Measurements from ENCODE around the gene PEAK1. TPM values are rescaled to one million over a fixed set of nuclear protein-coding genes. Genes with fewer than 3 reads are reported as not detected.
A peak's percentile ranks its signal among the peaks of the same experiment; 100 is the strongest.

The PEAK1 gene
- total and polyA plus RNA-seq, 5 experiments from 2014 or later, result 1.0 to 23.0 (median 2.8) TPM

DNA sequence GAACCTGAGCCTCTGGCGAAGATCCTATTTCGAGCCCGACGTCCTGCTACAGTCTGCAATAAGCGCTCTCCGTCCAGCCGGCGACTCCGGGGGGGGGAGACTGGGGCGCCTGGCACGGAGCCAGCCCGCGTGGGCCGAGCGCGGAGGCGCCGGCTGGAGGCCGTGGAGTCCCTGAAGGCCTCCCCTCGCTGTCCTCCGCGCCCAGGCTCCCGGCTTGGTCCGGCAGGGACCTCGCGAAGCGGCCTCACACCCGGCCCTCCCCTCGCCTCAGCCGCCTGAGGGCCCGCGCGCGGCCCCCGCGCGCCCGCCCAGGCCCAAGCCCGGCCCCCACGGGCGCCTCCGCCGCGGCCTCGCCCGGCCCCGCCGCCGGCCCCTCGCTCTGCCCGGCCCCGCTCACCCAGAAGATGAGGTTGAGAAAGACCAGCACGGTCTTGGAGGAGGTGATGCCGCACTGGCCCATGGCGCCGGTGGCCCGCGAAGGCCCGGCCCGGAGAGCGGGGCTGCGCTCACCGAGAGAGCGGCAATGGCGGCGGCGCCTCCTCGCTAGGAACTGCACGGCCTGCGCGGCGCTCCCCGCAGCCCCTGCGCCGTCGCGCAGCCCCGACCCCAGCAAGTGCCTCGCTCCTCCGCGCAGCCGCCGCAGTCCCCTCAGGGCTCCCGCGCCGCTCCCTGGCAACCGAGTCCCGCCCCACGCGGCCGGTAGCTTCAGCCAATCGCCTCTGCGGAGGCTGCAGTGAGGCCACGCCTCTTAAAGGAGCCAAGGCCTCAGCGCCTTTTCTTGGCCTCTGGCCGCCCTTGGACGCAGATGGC is 349.2 kb downstream of the PEAK1 start, which contains the start of gene TSPAN3:
Gene TSPAN3, minus strand, starts transcription at position 615 of the 810 bp plus-strand sequence. Its CDS starts 155 bp downstream, at position 460.
- peak; percentile 98 for ATAC-seq
- H3K4me3 Mint-ChIP-seq, result peak within 1 kb of the TSS; percentile 76 to 93 (median 86)

DNA sequence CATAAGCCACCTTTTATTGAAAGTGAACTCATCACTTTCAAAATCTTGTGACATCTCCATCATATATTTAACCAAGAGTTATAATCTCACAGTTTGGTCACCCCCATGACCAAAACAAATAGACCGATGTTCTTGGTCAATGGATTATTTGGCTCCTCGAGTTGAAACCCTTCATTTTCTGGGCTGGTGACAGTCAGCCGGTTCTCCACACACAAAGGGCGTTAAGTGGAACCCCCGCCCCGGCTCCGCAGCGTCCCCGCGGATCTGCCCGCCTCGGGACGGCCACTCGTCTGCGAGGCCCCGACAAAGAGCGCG is 349.8 kb downstream of the PEAK1 start:
- Mint-ChIP-seq H3K4me1 (peaks cover 23 to 54% (median 47%) of the 10 kb centered on the region in 4 donors), H3K36me3 (no peaks in the 10 kb centered on the region), H3K4me3 (peak overlapping the region; percentile 74 to 93 (median 81)), H3K27ac (peak overlapping the region; percentile 37 to 91 (median 82)), H3K27me3 (no peaks in the 10 kb centered on the region), H3K9me3 (no peaks in the 10 kb centered on the region)
- ATAC-seq, result no peak
- POLR2A ChIA-PET, result no interaction called here
- DNase-seq, result peak in 1 of 10 donors; percentile 38

More for the DNA sequence above, 349.2 kb downstream of the PEAK1 start, which contains the start of gene TSPAN3:
- peak; percentile 90 to 95 (median 93) for DNase-seq
- no peaks in the 10 kb centered on the region for H3K36me3 Mint-ChIP-seq
- no peaks in the 10 kb centered on the region for H3K9me3 Mint-ChIP-seq
- H3K27me3 Mint-ChIP-seq, result no peaks in the 10 kb centered on the region
- POLR2A ChIA-PET, result interaction anchor here (0.6 to 1.2 kb wide), 8 partner anchors 10 to 406 kb away, joined by 3 to 6 read pairs (median 4); partner anchors contain the start of gene HMG20A
- peak within 1 kb of the TSS; percentile 78 to 94 (median 88) for H3K27ac Mint-ChIP-seq
- peaks cover 23 to 51% (median 45%) of the 10 kb centered on the region in 4 donors for H3K4me1 Mint-ChIP-seq

- H3K27me3 Mint-ChIP-seq, result no peaks in the 10 kb centered on the region
- H3K4me3 Mint-ChIP-seq, result peak overlapping the region; percentile 74 to 93 (median 81)
- ATAC-seq (no peak), DNase-seq (no peak)
- H3K9me3 Mint-ChIP-seq, result no peaks in the 10 kb centered on the region
- H3K4me1 Mint-ChIP-seq, result peaks cover 25 to 59% (median 51%) of the 10 kb centered on the region in 4 donors
- peak overlapping the region; percentile 37 to 91 (median 82) for H3K27ac Mint-ChIP-seq
- H3K36me3 Mint-ChIP-seq, result no peaks in the 10 kb centered on the region
- POLR2A ChIA-PET, result interaction anchor here (0.6 kb wide), 1 partner anchor 74 kb away, joined by 3 read pairs; no protein-coding TSS in a partner anchor
Observed at GRCh38 chr15:77069521-77070121, 350.3 kb downstream of the PEAK1 start.

GRCh38 chr15:77068633-77069032 is 351.3 kb downstream of the PEAK1 start:
- ATAC-seq (no peak), DNase-seq (no peak)
- POLR2A ChIA-PET, result interaction anchor here (0.6 kb wide), 1 partner anchor 164 kb away, joined by 3 read pairs; no protein-coding TSS in a partner anchor
- H3K36me3 Mint-ChIP-seq, result no peaks in the 10 kb centered on the region
- no peaks in the 10 kb centered on the region for H3K9me3 Mint-ChIP-seq
- H3K4me1 Mint-ChIP-seq, result peaks cover 25 to 69% (median 57%) of the 10 kb centered on the region in 4 donors
- no peaks in the 10 kb centered on the region for H3K27me3 Mint-ChIP-seq
- H3K4me3 Mint-ChIP-seq, result peak overlapping the region in 2 of 10 donors; percentile 11 to 40
- H3K27ac Mint-ChIP-seq, result peak overlapping the region in 2 of 10 donors; percentile 6 to 68

GRCh38 chr15:77067691-77068367 is 352.1 kb downstream of the PEAK1 start:
- Mint-ChIP-seq H3K4me1 (peaks cover 25 to 74% (median 57%) of the 10 kb centered on the region in 4 donors), H3K36me3 (no peaks in the 10 kb centered on the region), H3K4me3 (peak overlapping the region in 3 of 10 donors; percentile 2 to 50 (median 6)), H3K9me3 (no peaks in the 10 kb centered on the region), H3K27me3 (no peaks in the 10 kb centered on the region), H3K27ac (peak overlapping the region in 3 of 10 donors; percentile 4 to 54 (median 12))
- DNase-seq (no peak), ATAC-seq (no peak)
- POLR2A ChIA-PET, result interaction anchor here (1.3 kb wide), 1 partner anchor 10 kb away, joined by 3 read pairs; no protein-coding TSS in a partner anchor

- Mint-ChIP-seq H3K9me3 (no peaks in the 10 kb centered on the region), H3K4me3 (peak overlapping the region in 2 of 10 donors; percentile 6 to 50), H3K27me3 (no peaks in the 10 kb centered on the region), H3K36me3 (no peaks in the 10 kb centered on the region), H3K4me1 (peaks cover 26 to 77% (median 59%) of the 10 kb centered on the region in 4 donors), H3K27ac (peak overlapping the region in 2 of 10 donors; percentile 12 to 54)
- ATAC-seq (no peak), DNase-seq (no peak)
- POLR2A ChIA-PET, result interaction anchor here (0.7 to 1.3 kb wide), 2 partner anchors 10 to 200 kb away, joined by 3 to 5 read pairs; no protein-coding TSS in a partner anchor
Observed at GRCh38 chr15:77066971-77067690, 352.8 kb downstream of the PEAK1 start.

DNA sequence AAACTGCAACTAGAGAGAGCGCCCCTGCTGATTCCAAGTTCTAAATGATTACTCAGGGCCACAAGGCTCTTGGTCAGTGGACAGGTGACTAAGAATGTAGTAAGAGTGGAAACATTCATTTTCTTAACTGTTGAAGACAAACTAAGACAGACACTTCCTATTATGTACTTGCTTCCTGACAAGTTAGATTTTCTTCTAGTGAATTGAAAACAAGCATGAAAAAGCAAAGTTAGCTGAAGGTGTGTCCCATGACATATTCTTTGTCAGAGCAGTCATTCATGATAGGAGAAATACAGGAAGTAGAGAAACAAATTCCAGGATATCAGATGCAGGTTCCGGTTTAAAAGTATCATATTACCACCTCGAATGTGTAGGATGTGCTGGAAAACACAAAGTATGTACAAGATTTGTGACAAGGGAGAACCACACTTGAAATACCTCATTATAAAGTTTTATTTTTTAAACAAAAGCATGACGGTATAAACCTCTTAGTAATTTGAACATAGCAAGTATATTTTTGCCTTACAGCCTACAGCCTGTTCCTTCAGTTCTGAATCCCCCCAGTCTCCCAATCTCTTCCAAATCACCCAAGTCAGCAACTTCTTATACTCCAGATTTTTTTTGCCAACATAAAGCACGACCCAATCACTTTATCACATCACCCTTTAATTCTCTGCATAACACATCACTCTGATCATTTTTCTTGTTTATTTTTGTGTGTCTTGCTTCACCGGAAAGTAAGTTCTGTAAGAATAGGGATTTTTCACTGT is 355.2 kb downstream of the PEAK1 start:
- H3K4me1 Mint-ChIP-seq, result peaks cover 33 to 80% (median 61%) of the 10 kb centered on the region in 4 donors

GRCh38 chr15:77064063-77064462 is 355.8 kb downstream of the PEAK1 start:
- peak overlapping the region in 1 of 10 donors; percentile 8 for H3K27ac Mint-ChIP-seq
- ATAC-seq, result no peak
- no peaks in the 10 kb centered on the region for H3K27me3 Mint-ChIP-seq
- POLR2A ChIA-PET, result no interaction called here
- DNase-seq, result no peak
- H3K4me1 Mint-ChIP-seq, result peaks cover 29 to 80% (median 59%) of the 10 kb centered on the region in 4 donors
- no peak overlapping the region for H3K4me3 Mint-ChIP-seq
- no peaks in the 10 kb centered on the region for H3K36me3 Mint-ChIP-seq
- no peaks in the 10 kb centered on the region for H3K9me3 Mint-ChIP-seq

More for the DNA sequence above, 355.2 kb downstream of the PEAK1 start:
- no peaks in the 10 kb centered on the region for H3K36me3 Mint-ChIP-seq
- DNase-seq (no peak), ATAC-seq (no peak)
- peak overlapping the region in 1 of 10 donors; percentile 8 for H3K27ac Mint-ChIP-seq
- peak overlapping the region in 1 of 10 donors; percentile 9 for H3K4me3 Mint-ChIP-seq
- POLR2A ChIA-PET, result no interaction called here
- no peaks in the 10 kb centered on the region for H3K9me3 Mint-ChIP-seq
- no peaks in the 10 kb centered on the region for H3K27me3 Mint-ChIP-seq

- Mint-ChIP-seq H3K36me3 (no peaks in the 10 kb centered on the region), H3K4me1 (peaks cover 29 to 81% (median 58%) of the 10 kb centered on the region in 4 donors), H3K27me3 (no peaks in the 10 kb centered on the region), H3K27ac (peak overlapping the region in 1 of 10 donors; percentile 60), H3K4me3 (no peak overlapping the region), H3K9me3 (no peaks in the 10 kb centered on the region)
- ATAC-seq (no peak), DNase-seq (no peak)
- POLR2A ChIA-PET, result no interaction called here
Observed at GRCh38 chr15:77063249-77063648, 356.7 kb downstream of the PEAK1 start.

DNA sequence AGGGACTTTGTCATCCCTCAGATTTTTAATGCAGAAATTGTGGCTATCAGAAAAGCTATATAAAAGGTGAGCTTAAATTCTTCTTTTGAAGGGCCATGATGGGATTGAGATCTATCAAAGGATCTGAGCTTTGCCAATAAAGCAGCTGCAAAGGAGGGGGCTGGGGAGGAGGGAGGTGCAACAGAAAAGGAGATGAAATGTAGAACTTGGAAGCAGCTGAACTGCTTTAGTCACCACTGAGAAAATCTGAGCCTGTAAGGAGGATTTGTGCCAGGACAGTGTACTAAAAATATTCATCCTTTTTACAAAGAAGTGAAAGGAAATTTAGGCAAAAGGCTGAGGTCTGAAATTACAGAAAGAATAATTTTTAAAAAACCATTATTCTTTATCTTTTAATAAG is 359.4 kb downstream of the PEAK1 start:
- Mint-ChIP-seq H3K27ac (peak overlapping the region in 2 of 10 donors; percentile 26 to 40), H3K4me3 (peak overlapping the region in 2 of 10 donors; percentile 3 to 8), H3K9me3 (no peaks in the 10 kb centered on the region), H3K27me3 (no peaks in the 10 kb centered on the region), H3K4me1 (peaks cover 28 to 71% (median 51%) of the 10 kb centered on the region in 4 donors), H3K36me3 (no peaks in the 10 kb centered on the region)
- POLR2A ChIA-PET, result interaction anchor here (0.7 to 1.1 kb wide), 2 partner anchors 9 to 10 kb away, joined by 4 to 5 read pairs; partner anchors contain the start of gene TSPAN3
- DNase-seq (no peak), ATAC-seq (no peak)

DNA sequence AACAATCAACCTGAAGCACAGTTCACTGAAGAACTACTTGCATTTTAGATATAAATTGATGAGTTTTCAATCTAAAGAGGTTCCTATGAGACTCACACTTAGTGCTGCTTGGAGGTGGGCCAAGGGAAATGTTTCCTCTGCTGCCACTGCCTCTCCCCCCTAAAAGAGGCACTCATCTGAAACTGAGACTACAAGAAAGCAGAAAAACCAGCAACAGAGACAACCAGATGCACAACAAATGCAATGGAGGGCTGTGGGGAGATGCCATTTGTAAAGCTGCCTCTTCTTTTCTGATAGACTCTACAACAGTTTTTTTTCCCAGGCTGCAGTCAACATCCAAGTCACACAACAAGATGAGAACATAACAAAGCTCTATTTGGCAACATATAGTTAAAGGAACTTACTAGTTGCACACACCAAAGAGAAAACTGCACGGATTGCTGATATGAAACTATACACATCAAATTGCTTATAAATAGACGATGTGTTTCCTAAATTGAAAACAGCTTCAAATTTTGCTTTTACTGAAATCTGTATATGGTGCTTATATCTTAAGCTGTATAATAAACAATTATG is 360.0 kb downstream of the PEAK1 start:
- no peaks in the 10 kb centered on the region for H3K27me3 Mint-ChIP-seq
- peak overlapping the region in 9 of 10 donors; percentile 3 to 50 (median 27) for H3K4me3 Mint-ChIP-seq
- peaks cover 0 to 2% (median 0%) of the 10 kb centered on the region in 3 donors for H3K36me3 Mint-ChIP-seq
- POLR2A ChIA-PET, result interaction anchor here (0.7 to 1.1 kb wide), 3 partner anchors 8 to 65 kb away, joined by 3 to 5 read pairs (median 4); partner anchors contain the start of genes PSTPIP1 and TSPAN3
- peaks cover 28 to 70% (median 47%) of the 10 kb centered on the region in 4 donors for H3K4me1 Mint-ChIP-seq
- peak in 1 of 2 donors; percentile 37 for ATAC-seq
- no peaks in the 10 kb centered on the region for H3K9me3 Mint-ChIP-seq
- DNase-seq, result peak in 3 of 10 donors; percentile 19 to 32 (median 24)
- H3K27ac Mint-ChIP-seq, result peak overlapping the region in 6 of 10 donors; percentile 13 to 52 (median 32)

Measured in naive thymus-derived CD8-positive, alpha-beta T cell (primary cell).